ENCODE measurements around the gene SETD6.

Gene SETD6

GRCh38 chr16:58508671-58509251, 6.6 kb upstream of the SETD6 start:
- no peaks in the 10 kb centered on the region for H3K36me3 ChIP-seq (ENCODE audit: control insufficient read depth, insufficient read depth, low read length)
- no peak overlapping the region for H3K27ac ChIP-seq (ENCODE audit: insufficient read depth, low read depth, low read length, poor library complexity, severe bottlenecking)
- no peaks in the 10 kb centered on the region for H3K4me1 ChIP-seq (ENCODE audit: control insufficient read depth, insufficient read depth, low read length)
- H3K9me3 ChIP-seq (ENCODE audit: control insufficient read depth, low read length) = no peaks in the 10 kb centered on the region
- no peaks in the 10 kb centered on the region for H3K27me3 ChIP-seq (ENCODE audit: control insufficient read depth, insufficient read depth, low read length, poor library complexity, severe bottlenecking)
- WGBS, 2 experiments = 75 to 84% methylated on average over 5 of the region's 5 CpGs
- H3K4me3 ChIP-seq (ENCODE audit: insufficient read depth, low read depth, low read length) = no peak overlapping the region

- Histone ChIP-seq H3K36me3 (ENCODE audit: control insufficient read depth, insufficient read depth, low read length) (no peaks in the 10 kb centered on the region), H3K9me3 (ENCODE audit: control insufficient read depth, low read length) (no peaks in the 10 kb centered on the region), H3K27me3 (ENCODE audit: control insufficient read depth, insufficient read depth, low read length, poor library complexity, severe bottlenecking) (no peaks in the 10 kb centered on the region), H3K4me3 (ENCODE audit: insufficient read depth, low read depth, low read length) (no peak overlapping the region), H3K4me1 (ENCODE audit: control insufficient read depth, insufficient read depth, low read length) (no peaks in the 10 kb centered on the region), H3K27ac (ENCODE audit: insufficient read depth, low read depth, low read length, poor library complexity, severe bottlenecking) (no peak overlapping the region)
- WGBS, 2 experiments = 91 to 94% methylated on average over 9 of the region's 9 CpGs
Measured at GRCh38 chr16:58509256-58510096, 5.8 kb upstream of the SETD6 start.

- Histone ChIP-seq H3K27ac (ENCODE audit: insufficient read depth, low read depth, low read length, poor library complexity, severe bottlenecking) (no peak overlapping the region), H3K4me3 (ENCODE audit: insufficient read depth, low read depth, low read length) (no peak overlapping the region), H3K4me1 (ENCODE audit: control insufficient read depth, insufficient read depth, low read length) (no peaks in the 10 kb centered on the region), H3K36me3 (ENCODE audit: control insufficient read depth, insufficient read depth, low read length) (no peaks in the 10 kb centered on the region), H3K9me3 (ENCODE audit: control insufficient read depth, low read length) (no peaks in the 10 kb centered on the region), H3K27me3 (ENCODE audit: control insufficient read depth, insufficient read depth, low read length, poor library complexity, severe bottlenecking) (no peaks in the 10 kb centered on the region)
- WGBS, 2 experiments = 91% methylated on average over 18 of the region's 18 CpGs
Measured at GRCh38 chr16:58510097-58510775, 5.1 kb upstream of the SETD6 start.

GRCh38 chr16:58510776-58511628, 4.3 kb upstream of the SETD6 start:
- no peak overlapping the region for H3K4me3 ChIP-seq (ENCODE audit: insufficient read depth, low read depth, low read length)
- no peaks in the 10 kb centered on the region for H3K4me1 ChIP-seq (ENCODE audit: control insufficient read depth, insufficient read depth, low read length)
- no peaks in the 10 kb centered on the region for H3K9me3 ChIP-seq (ENCODE audit: control insufficient read depth, low read length)
- H3K27me3 ChIP-seq (ENCODE audit: control insufficient read depth, insufficient read depth, low read length, poor library complexity, severe bottlenecking) = no peaks in the 10 kb centered on the region
- H3K36me3 ChIP-seq (ENCODE audit: control insufficient read depth, insufficient read depth, low read length) = no peaks in the 10 kb centered on the region
- no peak overlapping the region for H3K27ac ChIP-seq (ENCODE audit: insufficient read depth, low read depth, low read length, poor library complexity, severe bottlenecking)
- 93% methylated on average over 30 of the region's 30 CpGs for WGBS, 2 experiments

- no peaks in the 10 kb centered on the region for H3K36me3 ChIP-seq (ENCODE audit: control insufficient read depth, insufficient read depth, low read length)
- H3K4me3 ChIP-seq (ENCODE audit: insufficient read depth, low read depth, low read length) = no peak overlapping the region
- H3K27me3 ChIP-seq (ENCODE audit: control insufficient read depth, insufficient read depth, low read length, poor library complexity, severe bottlenecking) = no peaks in the 10 kb centered on the region
- H3K9me3 ChIP-seq (ENCODE audit: control insufficient read depth, low read length) = no peaks in the 10 kb centered on the region
- peaks cover 6% of the 10 kb centered on the region for H3K4me1 ChIP-seq (ENCODE audit: control insufficient read depth, insufficient read depth, low read length)
- 61 to 62% methylated on average over 17 of the region's 17 CpGs for WGBS, 2 experiments
- H3K27ac ChIP-seq (ENCODE audit: insufficient read depth, low read depth, low read length, poor library complexity, severe bottlenecking) = no peak overlapping the region
Measured at GRCh38 chr16:58511933-58512815, 3.1 kb upstream of the SETD6 start.

- 98% methylated on average over 3 of the region's 3 CpGs for WGBS, 2 experiments
- Histone ChIP-seq H3K4me3 (ENCODE audit: insufficient read depth, low read depth, low read length) (no peak overlapping the region), H3K36me3 (ENCODE audit: control insufficient read depth, insufficient read depth, low read length) (peaks cover 12% of the 10 kb centered on the region), H3K9me3 (ENCODE audit: control insufficient read depth, low read length) (no peaks in the 10 kb centered on the region), H3K4me1 (ENCODE audit: control insufficient read depth, insufficient read depth, low read length) (peaks cover 6% of the 10 kb centered on the region), H3K27ac (ENCODE audit: insufficient read depth, low read depth, low read length, poor library complexity, severe bottlenecking) (no peak overlapping the region), H3K27me3 (ENCODE audit: control insufficient read depth, insufficient read depth, low read length, poor library complexity, severe bottlenecking) (no peaks in the 10 kb centered on the region)
Measured at GRCh38 chr16:58513874-58514273, 1.4 kb upstream of the SETD6 start.

GRCh38 chr16:58515871-58516767, 802 bp downstream of the SETD6 start:
- Histone ChIP-seq H3K4me1 (ENCODE audit: control insufficient read depth, insufficient read depth, low read length) (peaks cover 6% of the 10 kb centered on the region), H3K9me3 (ENCODE audit: control insufficient read depth, low read length) (no peaks in the 10 kb centered on the region), H3K27ac (ENCODE audit: insufficient read depth, low read depth, low read length, poor library complexity, severe bottlenecking) (peak overlapping the region; percentile 77), H3K36me3 (ENCODE audit: control insufficient read depth, insufficient read depth, low read length) (peaks cover 30% of the 10 kb centered on the region), H3K4me3 (ENCODE audit: insufficient read depth, low read depth, low read length) (peak overlapping the region; percentile 81), H3K27me3 (ENCODE audit: control insufficient read depth, insufficient read depth, low read length, poor library complexity, severe bottlenecking) (no peaks in the 10 kb centered on the region)
- WGBS, 2 experiments = 15% methylated on average over 66 of the region's 66 CpGs

- Histone ChIP-seq H3K4me3 (ENCODE audit: insufficient read depth, low read depth, low read length) (no peak overlapping the region), H3K9me3 (ENCODE audit: control insufficient read depth, low read length) (no peaks in the 10 kb centered on the region), H3K4me1 (ENCODE audit: control insufficient read depth, insufficient read depth, low read length) (peaks cover 6% of the 10 kb centered on the region), H3K36me3 (ENCODE audit: control insufficient read depth, insufficient read depth, low read length) (peaks cover 37% of the 10 kb centered on the region), H3K27me3 (ENCODE audit: control insufficient read depth, insufficient read depth, low read length, poor library complexity, severe bottlenecking) (no peaks in the 10 kb centered on the region), H3K27ac (ENCODE audit: insufficient read depth, low read depth, low read length, poor library complexity, severe bottlenecking) (no peak overlapping the region)
- WGBS, 2 experiments = 89 to 93% methylated on average over 3 to 4 of the region's 4 CpGs
Measured at GRCh38 chr16:58516768-58517107, 1.4 kb downstream of the SETD6 start.

Measured in ectodermal cell (in vitro differentiated cells).